GM18505 (cell line): ENCODE data around the gene P2RY2.

Experiments
- ATAC-seq: cut with Tn5 transposase; IDR thresholded peaks from one replicate; pipeline ENCODE4 v1.9.1; 2021; ENCODE audit not compliant: unreplicated experiment
- POLR2A ChIP-seq: IDR thresholded peaks from 4 replicates; pipeline ENCODE4 v1.6.1; 2011; ENCODE audit warnings: borderline replicate concordance; ENCODE audit not compliant: insufficient read depth, insufficient read length; ENCODE audit errors: extremely low read depth

The P2RY2 gene

GRCh38 chr11:73219396-73220285, 1.6 kb downstream of the P2RY2 start:
- TF ChIP-seq POLR2A = no peak
- ATAC-seq = no peak

GRCh38 chr11:73221451-73221850, 3.4 kb downstream of the P2RY2 start:
- TF ChIP-seq POLR2A = no peak
- ATAC-seq = no peak

GRCh38 chr11:73221996-73222395, 3.9 kb downstream of the P2RY2 start:
- no peak for ATAC-seq
- no peak for TF ChIP-seq POLR2A

GRCh38 chr11:73223998-73224730, 6.1 kb downstream of the P2RY2 start:
- TF ChIP-seq POLR2A = no peak
- no peak for ATAC-seq

- ATAC-seq = no peak
- no peak for TF ChIP-seq POLR2A
These were observed 7.1 kb downstream of the P2RY2 start for GRCh38 chr11:73225001-73225686.

GRCh38 chr11:73225851-73226250, 7.8 kb downstream of the P2RY2 start:
- no peak for TF ChIP-seq POLR2A
- ATAC-seq = no peak

- ATAC-seq = no peak
- TF ChIP-seq POLR2A = no peak
These were observed 8.4 kb downstream of the P2RY2 start for GRCh38 chr11:73226297-73227006.

- ATAC-seq = no peak
- no peak for TF ChIP-seq POLR2A
These were observed 9.6 kb downstream of the P2RY2 start for GRCh38 chr11:73227571-73228211.

GRCh38 chr11:73228268-73229134, 10.4 kb downstream of the P2RY2 start:
- no peak for TF ChIP-seq POLR2A
- no peak for ATAC-seq

GRCh38 chr11:73229321-73229895, 11.3 kb downstream of the P2RY2 start:
- TF ChIP-seq POLR2A = no peak
- ATAC-seq = no peak
